ENCODE measurements around the gene MIPEP.

GRCh38 chr13:23730251-23730650, 158.9 kb downstream of the MIPEP start:
- no peak for TF ChIP-seq CTCF (IDR thresholded peaks at IDR 0.05; ENCODE audit: low read depth, low read length, poor library complexity, severe bottlenecking)
- TF ChIP-seq EZH2phosphoT487 (IDR thresholded peaks at IDR 0.05; ENCODE audit: borderline replicate concordance, low read length): no peak
